ENCODE measurements around the gene UMODL1.

GRCh38 chr21:42189431-42189830, 118.3 kb downstream of the UMODL1 start:
- TF ChIP-seq, protein P1, sequence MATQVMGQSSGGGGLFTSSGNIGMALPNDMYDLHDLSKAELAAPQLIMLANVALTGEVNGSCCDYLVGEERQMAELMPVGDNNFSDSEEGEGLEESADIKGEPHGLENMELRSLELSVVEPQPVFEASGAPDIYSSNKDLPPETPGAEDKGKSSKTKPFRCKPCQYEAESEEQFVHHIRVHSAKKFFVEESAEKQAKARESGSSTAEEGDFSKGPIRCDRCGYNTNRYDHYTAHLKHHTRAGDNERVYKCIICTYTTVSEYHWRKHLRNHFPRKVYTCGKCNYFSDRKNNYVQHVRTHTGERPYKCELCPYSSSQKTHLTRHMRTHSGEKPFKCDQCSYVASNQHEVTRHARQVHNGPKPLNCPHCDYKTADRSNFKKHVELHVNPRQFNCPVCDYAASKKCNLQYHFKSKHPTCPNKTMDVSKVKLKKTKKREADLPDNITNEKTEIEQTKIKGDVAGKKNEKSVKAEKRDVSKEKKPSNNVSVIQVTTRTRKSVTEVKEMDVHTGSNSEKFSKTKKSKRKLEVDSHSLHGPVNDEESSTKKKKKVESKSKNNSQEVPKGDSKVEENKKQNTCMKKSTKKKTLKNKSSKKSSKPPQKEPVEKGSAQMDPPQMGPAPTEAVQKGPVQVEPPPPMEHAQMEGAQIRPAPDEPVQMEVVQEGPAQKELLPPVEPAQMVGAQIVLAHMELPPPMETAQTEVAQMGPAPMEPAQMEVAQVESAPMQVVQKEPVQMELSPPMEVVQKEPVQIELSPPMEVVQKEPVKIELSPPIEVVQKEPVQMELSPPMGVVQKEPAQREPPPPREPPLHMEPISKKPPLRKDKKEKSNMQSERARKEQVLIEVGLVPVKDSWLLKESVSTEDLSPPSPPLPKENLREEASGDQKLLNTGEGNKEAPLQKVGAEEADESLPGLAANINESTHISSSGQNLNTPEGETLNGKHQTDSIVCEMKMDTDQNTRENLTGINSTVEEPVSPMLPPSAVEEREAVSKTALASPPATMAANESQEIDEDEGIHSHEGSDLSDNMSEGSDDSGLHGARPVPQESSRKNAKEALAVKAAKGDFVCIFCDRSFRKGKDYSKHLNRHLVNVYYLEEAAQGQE (IDR thresholded peaks at IDR 0.05; ENCODE audit: insufficient read depth in 1 of 2, low read depth in 2 of 2, low read length in 1 of 2): no peak
- TF ChIP-seq CTCF (IDR thresholded peaks at IDR 0.05): no peak
